GM19438 (cell line): ENCODE data around the gene CALM1.

Experiments used
- ATAC-seq: cut with Tn5 transposase; IDR thresholded peaks from one replicate; pipeline ENCODE4 v1.9.1; 2021; ENCODE audit warnings: low read depth; ENCODE audit not compliant: unreplicated experiment

Gene CALM1

GRCh38 chr14:90440021-90440451 is 43.2 kb downstream of the CALM1 start:
- no peak for ATAC-seq

DNA sequence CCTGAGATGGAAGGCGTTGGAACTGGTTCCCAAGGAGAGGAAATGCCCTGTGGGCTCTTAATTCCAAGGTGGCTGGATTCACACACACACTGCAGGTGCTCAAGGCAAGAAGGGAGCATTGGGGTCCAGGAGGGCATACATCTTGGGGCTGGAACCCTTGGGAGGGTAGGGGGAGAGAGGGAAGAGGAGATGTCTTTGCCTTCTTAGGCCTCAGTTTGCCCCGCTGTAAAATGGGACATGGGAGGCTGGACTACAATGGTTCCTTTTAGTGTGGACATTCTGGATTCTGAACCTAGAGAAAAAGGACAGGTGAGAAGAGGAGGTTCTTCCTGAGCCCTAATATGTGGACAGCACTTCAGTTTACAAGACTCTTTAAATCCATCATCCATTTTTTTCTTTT is 43.8 kb downstream of the CALM1 start:
- no peak for ATAC-seq

GRCh38 chr14:90442388-90442787 is 45.6 kb downstream of the CALM1 start:
- ATAC-seq: no peak

- ATAC-seq: no peak
Measured at GRCh38 chr14:90443161-90444076, 46.6 kb downstream of the CALM1 start.

- no peak for ATAC-seq
Measured at GRCh38 chr14:90444077-90444696, 47.4 kb downstream of the CALM1 start.

- ATAC-seq: no peak
Measured at GRCh38 chr14:90445011-90445410, 48.2 kb downstream of the CALM1 start.

DNA sequence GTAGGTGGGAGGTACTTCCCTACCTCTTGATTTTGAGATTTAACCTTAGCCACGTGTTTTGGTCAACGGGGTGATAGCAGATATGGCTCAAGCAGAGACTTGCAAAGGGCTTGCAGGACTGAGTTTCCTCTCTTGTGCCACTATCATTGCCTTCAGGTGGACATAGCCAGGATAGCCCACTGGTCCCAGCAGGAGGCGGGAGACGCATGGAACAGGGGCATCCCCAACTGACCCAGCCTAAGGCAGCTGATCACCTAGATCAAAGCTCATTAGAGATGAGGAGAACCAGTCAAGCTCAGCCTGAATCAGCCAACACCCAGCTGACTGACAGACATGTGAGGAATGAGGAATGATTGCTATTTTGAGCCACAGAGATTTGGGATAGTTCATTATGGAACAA is 49.6 kb downstream of the CALM1 start:
- ATAC-seq: no peak

DNA sequence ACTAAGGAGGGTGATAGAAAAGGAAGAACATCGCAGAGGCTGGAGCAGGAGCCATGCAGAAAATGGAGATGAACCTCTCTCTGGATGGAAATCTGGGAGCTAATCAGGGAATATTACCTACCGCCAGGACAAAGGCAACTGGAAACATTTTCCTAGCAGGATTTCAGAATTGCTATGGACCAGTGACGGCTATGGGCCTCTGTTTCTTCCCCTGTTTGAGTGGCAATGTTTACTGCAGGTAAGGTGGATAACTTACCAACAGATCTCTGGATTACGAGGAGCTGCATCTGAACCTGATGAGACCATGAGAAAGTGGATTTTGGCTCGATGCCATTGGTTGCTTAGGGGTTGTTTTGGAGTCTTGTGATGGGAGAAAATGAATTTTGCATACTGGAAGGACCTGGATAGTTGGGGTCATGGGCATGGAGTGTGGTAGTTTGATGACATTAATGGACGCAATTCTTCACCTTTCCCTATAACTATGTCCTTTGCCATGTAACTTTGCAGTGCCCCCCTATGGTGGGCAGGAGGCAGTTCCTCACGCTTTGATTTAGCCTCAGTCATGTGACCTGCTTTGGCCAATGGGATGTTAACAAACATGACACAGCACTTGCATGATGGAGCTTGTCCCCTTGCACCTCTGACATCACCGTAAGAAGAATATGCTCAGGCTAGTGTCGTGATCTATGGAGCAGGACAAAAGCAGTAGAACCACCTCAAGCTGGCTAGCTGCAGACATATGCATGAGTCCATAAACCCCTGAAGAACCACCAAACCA is 51.1 kb downstream of the CALM1 start:
- no peak for ATAC-seq

DNA sequence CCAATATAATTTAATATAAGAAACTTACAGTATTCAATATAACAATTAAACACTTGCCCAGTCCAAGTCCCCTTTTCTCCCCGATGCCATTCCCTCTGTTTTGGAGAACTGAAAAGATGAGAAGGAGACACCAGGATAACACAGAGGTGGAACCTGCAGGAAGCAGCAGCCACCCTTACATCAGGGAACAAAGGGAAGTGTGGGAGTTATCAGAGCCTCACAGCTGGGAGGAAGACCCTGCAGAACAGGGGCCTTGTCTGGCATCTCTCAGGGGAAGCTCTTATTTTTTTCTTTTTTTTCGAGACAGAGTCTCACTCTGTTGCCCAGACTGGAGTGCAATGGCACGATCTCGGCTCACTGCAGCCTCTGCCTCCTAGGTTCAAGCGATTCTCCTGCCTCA is 52.6 kb downstream of the CALM1 start:
- no peak for ATAC-seq

DNA sequence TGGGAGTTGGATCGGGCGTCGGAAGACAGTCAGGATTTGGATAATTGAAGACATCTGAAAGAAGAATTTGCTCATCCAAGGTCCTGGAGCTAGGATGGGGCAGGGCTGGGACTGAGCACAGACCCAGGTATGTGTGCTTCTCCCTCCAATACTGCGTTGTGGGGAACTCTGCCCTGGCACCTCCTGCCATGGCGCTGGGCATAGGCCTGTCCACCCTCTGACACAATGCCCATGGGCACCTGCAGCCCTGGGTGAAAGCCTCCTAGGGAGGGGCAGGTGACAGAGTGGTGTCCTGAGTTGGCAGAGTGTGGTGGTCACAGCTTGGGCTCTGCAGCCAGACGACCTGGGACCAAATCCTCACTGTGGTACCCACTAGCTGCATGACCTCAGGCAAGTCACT is 53.3 kb downstream of the CALM1 start:
- no peak for ATAC-seq

GRCh38 chr14:90450667-90451066 is 53.8 kb downstream of the CALM1 start:
- ATAC-seq: no peak

- ATAC-seq: no peak
Measured at GRCh38 chr14:90451443-90451842, 54.6 kb downstream of the CALM1 start.

DNA sequence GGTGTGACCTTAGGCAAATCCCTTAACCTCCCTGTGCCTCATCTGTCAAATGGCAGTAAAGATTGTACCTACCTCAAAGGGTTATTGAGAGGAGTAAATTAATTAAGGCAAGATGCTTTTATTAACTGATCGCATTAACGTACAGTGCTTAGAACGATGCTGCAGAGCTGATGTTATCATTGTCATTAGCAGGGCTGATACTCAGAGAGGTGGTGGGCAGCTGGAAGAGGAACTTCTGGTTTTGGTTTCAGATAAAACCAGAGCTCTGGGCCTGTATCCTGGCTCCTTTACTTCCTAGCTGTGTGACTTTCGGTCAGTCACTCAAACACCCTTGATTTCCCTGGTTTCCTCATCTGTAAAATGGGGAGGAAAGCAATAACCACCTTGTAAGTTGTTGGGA is 55.1 kb downstream of the CALM1 start:
- ATAC-seq: no peak

- no peak for ATAC-seq
Measured at GRCh38 chr14:90452366-90452765, 55.5 kb downstream of the CALM1 start.

GRCh38 chr14:90453401-90453951 is 56.6 kb downstream of the CALM1 start:
- ATAC-seq: no peak

GRCh38 chr14:90454041-90455000 is 57.5 kb downstream of the CALM1 start:
- no peak for ATAC-seq

- ATAC-seq: no peak
Measured at GRCh38 chr14:90455100-90455571, 58.3 kb downstream of the CALM1 start.

- ATAC-seq: no peak
Measured at GRCh38 chr14:90456551-90456950, 59.7 kb downstream of the CALM1 start.

DNA sequence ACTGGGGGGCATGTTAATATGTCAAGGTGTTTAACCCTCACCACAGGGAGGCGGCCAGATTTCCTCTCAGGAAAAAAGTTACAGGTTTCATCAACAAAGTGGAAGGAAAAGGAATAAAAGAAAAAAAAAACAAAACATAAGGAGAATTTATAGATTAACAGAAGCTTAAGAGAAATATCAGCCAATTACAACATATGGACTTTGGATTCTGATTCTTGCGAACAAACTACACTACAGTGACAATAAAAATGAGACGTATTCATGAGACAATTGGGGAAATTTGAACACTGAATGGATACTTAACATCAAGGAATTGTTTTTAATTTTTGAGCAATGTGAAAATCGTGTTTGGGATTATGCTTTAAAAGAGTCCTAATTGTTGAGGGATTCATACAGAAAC is 60.4 kb downstream of the CALM1 start:
- no peak for ATAC-seq
